HG03060 (cell line): ENCODE measurements around the gene PRSS8.
"Not testable (repeated sequence)": the region's sequence is repeated elsewhere in the genome, so short reads cannot be mapped to it uniquely, and the experiment has no call there.

Experiments used
- ATAC-seq: cut with Tn5 transposase; IDR thresholded peaks from one replicate; pipeline ENCODE4 v1.9.1; 2021; ENCODE audit warnings: low read depth, moderate number of reproducible peaks; ENCODE audit not compliant: unreplicated experiment

Gene PRSS8

DNA sequence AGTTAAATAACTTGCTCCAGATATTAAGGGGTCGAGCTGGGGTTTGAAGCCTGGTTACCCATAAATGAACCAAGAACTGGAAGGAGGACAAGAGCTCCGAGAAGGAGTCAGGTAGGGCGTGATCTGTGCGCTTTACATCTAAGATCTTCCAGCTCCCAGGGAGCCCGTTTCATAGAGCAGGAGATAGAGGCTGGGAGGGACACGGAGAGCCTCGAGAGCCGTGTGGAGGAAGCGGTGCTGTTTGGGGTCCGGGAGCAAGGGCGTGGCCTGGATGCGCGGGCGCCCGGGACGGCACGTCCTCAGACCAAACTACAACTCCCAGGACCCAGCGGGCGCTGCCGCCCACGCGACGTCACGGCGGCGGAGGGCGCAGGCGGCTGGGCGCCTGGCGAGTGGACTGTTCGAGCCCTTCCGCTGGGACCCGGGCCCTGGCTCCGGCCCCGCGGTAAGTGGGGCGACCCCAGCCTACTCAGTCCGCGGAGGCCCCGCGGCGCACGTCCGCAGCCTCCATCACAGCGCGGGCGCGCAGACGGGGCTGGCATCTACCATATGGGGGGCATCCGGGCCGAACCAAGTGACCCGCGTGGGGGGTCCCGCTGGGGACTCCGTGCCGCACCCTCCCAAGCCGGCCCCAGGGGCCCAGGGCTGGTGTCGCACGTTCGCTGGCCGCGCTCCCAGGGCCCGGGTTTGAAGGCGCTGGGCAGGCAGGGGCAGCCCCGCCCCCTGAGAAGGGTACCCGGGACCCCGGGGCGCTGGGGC, 27.3 kb downstream of the PRSS8 start, which contains the start of gene BCKDK:
Gene BCKDK, plus strand, starts transcription at position 352 of the 759 bp plus-strand sequence. CDS start 838 bp downstream, outside the sequence.
- peak; percentile 60 for ATAC-seq

DNA sequence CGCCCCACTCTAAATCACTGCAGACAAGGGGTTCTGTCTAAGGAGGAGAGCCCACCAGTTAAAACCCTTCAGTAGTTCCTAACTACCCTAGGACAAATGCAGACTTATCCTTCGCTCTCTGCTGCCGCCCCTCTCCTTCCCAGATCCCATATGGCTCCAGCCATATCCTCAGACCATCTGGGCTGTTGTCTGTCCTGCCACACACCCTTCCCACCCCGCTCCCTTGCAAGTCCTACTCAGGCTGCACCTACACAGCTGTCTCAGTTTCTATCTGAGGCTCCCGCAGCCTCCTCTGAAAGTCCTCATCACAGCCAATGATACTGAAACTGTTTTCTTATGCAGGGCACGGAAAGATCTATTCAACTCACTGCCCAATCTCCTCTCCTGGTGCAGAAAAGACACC, 28.1 kb downstream of the PRSS8 start:
- ATAC-seq, result peak; percentile 42

DNA sequence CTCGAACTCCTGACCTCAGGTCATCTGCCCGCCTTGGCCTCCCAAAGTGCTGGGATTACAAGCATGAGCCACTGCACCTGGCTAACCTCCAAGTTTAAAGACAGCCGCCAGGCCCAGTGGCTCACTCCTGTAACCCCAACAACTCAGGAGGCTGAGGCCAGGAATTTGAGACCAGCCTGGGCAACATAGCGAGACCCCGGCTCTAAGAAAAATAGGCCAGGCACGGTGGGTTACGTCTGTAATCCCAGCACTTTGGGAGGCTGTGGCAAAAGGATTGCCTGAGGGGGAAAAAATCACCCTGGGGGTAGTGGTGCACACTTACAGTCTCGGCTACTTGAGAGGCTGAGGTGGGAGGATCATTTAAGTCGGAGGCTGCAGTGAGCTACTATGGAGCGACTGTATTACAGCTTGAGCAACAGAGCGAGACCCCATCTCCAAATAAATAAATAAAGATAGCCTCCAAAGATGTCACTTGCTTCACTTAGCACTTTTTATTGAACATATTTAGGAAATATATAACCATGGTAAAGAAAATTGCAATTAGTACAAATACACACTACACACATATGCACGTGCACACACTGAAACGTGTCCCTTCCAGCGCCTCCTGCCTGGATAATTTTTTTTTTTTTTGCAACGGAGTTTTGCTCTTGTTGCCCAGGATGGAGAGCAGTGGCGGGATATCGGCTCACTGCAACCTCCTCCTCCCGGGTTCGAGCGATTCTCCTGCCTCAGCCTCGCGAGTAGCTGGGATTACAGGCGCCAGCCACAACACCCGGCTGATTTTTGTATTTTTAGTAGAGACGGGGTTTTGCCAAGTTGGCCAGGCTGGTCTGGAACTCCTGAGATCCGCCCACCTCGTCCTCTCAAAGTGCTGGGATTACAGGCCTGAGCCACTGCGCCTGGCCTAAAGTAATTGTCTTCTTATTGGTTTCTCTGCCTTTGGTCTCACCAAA, 28.7 kb downstream of the PRSS8 start:
- no peak for ATAC-seq

DNA sequence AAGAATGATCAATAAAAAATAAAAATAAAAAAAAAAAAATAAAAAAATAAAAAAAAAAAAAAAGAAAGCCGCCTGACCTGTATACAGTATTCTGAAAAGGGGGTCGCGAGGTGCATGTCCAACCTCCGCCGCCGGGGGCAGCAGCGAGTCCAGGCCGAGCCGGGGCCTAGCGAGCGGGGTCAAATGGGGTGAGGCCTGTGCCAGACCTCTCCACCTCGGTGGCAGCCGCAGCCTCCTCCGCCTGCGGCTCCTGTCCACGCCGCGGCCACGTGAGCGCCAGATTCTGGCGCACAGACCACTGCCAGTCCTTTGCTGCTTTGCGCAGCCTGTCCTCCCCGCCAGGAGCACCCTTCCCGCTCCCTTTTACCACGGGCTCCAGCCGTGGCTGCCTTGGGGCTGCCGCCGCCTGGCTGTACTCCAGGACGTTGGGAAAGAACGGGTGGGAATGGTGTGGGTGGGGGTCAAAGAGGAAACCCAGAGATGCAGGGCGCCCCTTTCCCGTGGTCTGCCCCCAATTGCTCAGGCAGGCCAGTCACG, 29.8 kb downstream of the PRSS8 start:
- ATAC-seq, result no peak

DNA sequence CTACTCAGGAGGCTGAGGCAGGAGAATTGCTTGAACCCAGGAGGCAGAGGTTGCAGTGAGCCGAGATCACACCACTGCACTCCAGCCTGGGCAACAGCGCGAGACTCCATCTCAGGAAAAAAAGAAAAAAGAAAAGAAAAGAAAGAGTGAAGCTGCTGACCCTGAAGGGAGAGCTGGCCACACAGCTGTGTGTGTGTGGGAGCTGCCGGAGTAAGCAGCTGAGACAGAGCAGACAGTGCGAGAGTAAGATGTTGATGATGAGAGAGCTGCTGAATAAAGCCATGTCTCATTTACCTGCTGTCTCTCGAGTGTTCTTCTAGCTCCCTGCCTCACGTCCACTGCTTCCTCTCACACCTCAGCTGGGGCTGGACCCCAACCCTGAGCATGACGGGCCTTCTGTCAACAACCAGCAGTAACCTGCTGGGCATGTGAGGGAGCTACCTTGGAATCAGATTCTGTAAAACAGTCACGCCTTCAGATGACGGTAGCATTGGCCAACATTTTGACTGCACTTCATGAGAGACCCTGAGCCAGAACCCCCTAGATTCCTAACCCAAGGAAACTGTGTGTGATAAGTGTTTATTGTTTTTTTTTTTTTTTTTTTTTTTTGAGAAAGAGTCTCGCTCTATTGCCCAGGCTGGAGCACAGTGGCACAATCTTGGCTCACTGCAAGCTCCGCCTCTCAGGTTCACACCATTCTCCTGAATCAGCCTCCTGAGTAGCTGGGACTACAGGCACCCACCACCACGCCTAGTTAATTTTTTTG, 34.5 kb downstream of the PRSS8 start:
- ATAC-seq, result not testable (repeated sequence)

DNA sequence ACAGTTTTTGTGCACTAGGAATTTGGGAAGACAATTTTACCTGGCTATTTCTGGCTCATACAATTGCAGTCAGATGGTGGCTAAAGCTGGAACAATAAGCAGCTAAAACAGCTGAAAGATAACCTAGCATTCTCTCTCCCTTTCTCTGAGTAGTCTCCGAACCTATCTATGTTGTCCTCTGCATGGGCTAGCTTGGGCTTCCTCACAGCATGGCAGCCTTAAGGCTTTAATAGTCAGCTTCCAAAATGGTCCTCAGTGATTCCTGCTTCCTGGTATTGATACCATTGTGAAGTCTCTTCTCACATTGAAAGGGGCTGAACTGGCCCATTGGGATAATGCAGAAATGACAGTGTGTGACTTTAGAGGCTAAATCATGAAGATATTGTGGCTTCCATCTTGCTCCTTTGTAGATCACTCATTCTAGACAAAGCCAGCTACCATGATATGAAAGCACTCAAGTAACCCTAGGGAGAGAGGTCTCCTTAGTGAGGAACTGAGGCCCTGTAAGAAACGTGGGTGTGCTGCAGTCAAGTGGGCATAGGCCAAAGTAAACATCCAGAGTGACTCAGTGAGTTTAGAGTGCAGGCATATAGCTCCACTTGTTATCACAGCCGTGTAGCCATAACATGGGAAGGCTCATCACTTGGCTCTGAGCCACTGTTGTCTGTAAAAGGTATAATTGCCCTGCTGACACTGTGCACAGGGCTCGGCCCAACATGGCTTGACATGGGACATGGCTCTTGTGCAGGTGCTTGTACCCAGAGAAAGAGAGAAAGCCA, 35.5 kb downstream of the PRSS8 start:
- no peak for ATAC-seq

DNA sequence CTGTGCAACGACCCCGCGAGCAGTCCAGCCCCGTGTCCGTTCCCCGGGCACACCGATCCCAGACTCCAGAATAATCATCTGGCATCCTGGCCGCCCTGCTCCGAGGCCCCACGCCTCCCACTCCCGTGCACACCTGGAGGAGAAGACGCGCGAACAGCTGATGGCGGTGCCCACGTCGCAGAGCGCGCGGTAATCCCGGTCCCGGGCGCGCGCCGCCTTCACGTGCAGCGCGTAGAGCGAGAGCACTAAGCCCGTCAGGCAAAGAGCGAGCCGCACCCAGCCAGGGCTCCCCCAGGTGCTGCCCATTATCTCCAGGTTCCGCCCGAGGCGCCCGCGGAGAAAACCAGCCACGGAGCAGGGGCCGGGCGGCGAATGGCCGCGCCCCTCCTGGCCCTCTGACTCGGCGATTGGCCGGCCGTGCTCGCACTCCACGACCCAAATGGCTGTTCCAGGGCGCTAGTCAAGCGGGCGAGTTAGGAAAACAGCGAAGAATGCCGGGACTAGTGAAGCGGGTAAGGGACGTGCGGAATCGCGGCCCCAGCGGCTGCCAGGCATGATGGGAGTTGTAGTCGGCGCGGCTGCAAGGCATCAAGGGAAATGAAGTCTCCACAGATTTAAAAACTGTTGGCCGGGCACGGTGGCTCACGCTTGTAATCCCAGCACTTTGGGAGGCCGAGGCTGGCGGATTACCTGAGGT, 41.0 kb downstream of the PRSS8 start, which contains the start of gene VKORC1:
Gene VKORC1, minus strand, starts transcription at position 374 of the 697 bp plus-strand sequence. Its CDS starts 68 bp downstream, at position 306.
- peak; percentile 54 for ATAC-seq

DNA sequence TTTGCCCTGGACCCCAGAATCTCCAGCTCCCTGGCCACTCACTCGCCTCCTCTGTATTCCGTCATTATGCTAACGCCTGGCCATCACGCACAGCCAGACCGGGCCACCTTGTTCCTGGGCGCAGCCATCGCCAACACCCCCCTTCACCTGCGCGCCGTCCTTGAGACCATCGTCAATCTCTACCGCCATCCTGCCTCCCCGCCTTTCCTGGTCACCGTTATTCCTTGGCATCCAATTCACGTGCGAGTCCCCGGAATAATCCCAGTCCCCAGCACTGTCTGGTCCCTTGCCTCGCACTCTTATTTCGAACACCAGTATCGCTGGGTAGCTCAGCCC, 41.5 kb downstream of the PRSS8 start:
- no peak for ATAC-seq

DNA sequence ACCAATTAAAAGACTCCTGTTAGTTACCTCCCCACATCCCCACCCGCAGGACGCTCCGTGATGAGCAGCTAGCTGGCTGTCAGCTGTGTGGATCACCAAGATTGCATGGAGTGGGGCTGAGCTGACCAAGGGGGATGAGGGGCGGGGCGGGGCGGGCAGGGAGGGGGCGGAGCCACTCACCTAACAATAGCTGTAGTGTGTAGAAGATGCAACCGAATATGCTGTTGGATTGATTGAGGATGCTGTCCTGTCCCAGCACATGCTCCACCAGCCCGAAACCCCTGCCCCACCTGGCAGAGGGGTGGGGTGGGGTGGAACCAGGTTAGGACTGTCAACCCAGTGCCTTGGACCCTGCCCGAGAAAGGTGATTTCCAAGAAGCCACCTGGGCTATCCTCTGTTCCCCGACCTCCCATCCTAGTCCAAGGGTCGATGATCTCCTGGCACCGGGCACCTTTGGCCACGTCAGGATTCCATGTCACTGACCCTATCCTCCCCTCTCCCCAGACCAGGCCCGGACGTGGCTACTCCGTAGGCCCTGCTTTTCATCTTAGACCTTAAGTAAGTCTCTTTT, 42.3 kb downstream of the PRSS8 start:
- ATAC-seq, result no peak

DNA sequence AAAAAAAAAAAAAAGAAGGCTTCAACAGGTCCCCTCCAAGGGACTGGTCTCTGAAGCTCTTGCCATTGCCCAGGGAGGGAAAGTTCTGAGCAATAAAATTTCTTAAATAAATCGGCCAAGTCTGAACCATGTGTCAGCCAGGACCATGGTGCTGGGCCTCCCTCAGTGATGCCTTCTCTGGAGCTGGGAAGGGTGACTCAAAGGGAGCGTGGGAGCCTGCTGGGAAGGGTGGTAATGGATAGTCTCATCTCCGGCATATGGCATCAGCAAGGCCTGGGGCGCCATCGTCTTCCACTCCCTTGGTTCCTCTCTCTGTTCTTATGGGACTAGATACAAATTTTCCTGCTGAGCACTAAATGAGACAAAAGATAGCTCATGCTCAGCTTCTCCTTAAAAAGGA, 43.2 kb downstream of the PRSS8 start:
- no peak for ATAC-seq

DNA sequence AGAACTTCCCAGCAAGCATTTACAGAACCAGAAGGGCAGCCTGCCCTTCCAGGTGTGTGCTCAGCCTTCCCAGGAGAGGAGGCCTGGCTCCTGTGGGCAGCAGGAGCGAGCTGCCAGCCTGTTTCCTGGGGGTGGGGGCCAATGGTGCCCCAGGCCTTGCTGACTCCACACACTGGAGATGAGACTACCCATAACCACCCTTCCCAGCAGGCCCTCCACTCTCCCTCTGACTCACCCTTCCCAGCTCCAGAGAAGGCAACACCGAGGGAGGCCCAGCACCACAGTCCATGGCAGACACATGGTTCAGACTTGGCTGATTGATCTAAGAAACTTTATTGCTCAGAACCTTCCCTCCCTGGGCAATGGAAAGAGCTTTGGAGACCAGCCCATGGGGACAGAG, 45.0 kb downstream of the PRSS8 start:
- ATAC-seq, result no peak

DNA sequence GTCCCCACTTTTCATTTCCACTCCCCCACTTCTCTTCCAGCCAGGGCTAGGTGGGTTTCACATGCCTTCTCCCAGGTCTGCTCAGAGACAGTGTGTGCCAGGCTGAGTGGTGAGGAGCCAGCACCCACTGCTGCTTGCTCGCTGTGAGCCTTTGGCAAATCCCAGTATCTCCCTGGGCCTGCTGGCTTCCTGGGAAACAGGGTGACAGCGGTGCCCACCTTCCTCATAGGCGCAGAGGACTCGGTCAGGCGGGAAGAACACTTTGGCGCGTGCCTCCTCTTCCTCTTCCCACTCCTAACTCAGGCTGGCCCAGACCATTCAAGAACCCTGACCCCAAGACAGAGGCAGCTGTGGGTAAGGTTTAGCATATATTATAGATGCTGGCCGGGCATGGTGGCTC, 46.3 kb downstream of the PRSS8 start:
- ATAC-seq, result no peak

DNA sequence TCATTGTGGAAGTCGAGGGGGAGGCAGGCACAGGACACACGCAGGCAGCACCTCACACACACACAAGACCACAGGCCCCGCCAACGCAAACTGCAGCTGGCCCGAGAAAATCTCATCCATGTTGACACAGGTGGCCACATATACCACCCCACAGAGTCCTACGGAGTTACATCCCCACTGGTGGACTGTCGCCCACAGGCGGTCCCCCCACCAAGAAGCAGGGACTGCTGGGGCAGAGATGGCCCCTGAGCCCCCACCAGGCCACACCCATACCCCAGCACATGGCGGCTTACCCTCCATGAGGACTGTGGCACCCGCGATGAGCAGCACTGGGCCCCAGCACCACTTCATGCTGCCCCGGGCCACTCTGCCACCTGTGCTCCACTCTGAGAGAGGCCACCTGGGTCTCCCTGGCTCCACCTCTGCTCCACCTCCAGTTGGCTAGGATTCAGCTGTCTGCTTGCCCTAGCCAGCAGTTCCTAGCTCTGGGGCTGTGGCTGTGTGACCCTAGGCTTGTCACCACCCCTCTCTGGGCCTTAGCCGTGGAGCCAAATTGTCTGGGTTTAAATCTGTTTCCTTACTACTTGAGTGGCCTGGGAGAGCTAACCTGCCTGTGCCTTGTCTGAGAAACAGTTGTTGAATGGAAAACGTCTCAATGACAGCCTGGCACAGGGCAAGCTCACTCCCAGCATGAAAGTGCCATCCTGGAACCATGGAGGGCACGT, 46.9 kb downstream of the PRSS8 start, which contains the start of gene PRSS53:
Gene PRSS53, minus strand, starts transcription at position 485 of the 725 bp plus-strand sequence. Its CDS starts 134 bp downstream, at position 351.
- ATAC-seq, result no peak

DNA sequence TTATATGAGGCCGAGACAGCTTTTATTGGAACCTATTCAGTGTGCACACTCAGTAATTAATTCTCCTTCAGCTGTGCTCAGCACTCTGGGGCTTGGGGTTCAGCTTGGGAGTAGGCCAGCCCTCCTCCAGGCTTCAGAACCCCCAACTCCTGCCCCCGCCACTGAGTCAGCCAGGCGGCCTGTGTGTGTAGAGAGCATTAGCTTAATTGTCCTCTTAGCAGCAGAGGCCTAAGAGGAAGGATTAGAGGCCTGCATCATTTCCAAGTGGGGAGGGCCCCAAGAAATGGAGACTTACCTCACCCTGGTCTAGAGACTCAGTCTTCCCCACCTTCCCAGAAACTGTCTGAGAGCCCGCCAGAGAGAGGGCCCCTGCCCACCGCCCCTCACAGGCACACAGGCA, 47.6 kb downstream of the PRSS8 start:
- ATAC-seq, result no peak

DNA sequence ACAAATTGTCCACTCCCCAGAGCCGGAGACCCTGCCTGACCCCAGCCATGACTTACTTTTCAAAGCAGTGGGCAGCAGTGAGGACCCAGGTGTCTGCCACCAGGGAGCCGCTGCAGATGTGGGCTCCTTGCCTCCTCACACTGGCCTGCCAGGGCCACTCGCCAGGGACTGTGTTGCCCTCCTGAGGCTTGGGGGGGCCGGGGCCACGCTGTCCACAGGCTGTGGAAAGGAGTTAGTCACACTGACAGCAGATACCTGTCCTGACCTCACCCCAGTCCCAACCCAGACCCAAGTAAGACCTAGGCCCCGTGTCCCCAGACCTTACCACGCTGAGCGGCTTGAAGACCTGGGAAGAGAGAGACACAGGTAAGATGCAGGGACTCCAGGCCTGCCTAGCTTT, 48.0 kb downstream of the PRSS8 start:
- no peak for ATAC-seq

DNA sequence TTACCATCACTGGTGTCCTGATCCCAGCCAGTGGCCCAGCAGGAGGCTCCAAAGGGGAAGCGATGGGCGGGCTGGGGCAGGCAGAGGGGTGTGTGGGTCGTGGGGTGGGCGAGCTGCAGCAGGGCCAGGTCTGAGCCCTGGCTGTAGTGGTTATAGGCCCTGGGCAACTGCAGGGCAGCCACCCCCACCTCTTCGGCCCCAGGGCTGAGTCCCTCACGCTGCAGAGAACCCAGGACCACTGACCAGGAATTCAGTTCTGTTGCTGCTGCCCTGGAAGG, 49.0 kb downstream of the PRSS8 start:
- ATAC-seq, result no peak

DNA sequence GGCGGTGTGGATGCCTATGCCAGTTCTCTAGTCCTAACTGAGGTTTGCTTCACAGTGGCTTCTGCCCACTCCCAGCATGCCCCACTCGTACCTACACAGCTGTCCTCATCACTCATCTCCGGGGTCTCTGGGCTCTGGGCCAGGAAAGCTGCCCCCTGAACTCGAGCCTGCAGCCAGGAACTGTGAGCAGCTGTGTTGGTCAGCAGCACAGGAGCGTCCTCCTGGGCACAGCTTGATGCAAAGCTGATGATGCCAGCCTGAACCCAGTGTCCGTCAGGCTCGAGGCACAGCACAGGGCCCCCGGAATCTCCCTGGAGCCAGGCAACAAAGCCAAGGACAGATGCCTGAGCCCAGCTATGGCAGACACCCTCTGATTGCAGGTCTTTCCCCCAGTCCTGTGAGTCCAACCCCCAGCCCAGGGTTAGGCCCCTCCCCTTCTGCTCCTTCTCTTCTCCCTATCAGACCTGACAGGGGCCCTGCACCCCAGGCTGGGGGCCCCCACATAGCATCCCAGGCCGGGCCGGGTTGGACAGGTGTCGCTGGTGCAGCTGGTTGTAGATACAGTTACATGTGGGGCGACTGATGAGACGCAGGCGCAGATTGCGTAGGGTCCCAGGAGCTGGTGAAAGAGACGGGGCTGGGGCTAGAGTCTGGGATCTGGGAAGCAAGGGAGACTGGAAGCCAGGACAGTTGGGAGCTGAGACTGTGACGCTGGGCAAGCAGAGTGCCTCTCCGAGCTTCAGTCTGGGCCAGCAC, 49.5 kb downstream of the PRSS8 start:
- ATAC-seq, result no peak

DNA sequence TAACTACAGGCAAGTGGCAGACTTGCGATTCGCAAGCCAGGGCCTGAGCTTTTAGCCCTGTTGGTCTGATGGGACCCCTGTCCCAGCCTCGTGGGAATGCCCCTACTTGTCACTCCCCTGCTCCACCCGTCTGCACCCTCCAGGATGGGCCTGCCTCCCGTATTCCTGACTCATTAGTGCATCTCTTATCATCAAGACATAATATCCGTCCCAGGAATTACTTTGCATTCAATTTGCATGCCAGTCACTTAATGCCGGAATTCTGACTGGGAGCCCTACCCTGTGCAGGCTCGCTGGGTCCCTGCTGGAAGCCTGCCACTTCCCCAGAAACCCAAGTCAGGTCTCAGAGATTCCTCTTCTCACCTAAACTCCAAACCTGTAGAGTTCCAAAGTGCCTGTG, 50.1 kb downstream of the PRSS8 start:
- ATAC-seq, result no peak
